Psoas muscle (tissue), 8 donors: ENCODE data around the gene TBCK. TPM values are rescaled to one million over a fixed set of nuclear protein-coding genes. Genes with fewer than 3 reads are reported as not detected.

Experiments
- ATAC-seq, 4 donors: fragments of 200-7000 bp; cut with Tn5 transposase; one replicate each; pipeline ENCODE4 v1.9.1; 2020; ENCODE audit warnings: moderate library complexity in 3 of 4, mild to moderate bottlenecking in 2 of 4
- DNase-seq, 2 donors: peaks; one replicate each; pipeline ENCODE4 v3.0.0-alpha.2; 2020
- H3K27ac ChIP-seq: fragments of 200-600 bp; one replicate; pipeline ENCODE4 v1.8.0; 2022
- H3K27me3 ChIP-seq, 3 donors: fragments of 200-600 bp in 1 of 3; one replicate each; pipeline versions ENCODE4 v1.6.1 to v1.8.0; 2013 to 2022; ENCODE audit warnings: low read length in 2 of 3, mild to moderate bottlenecking in 2 of 3, moderate library complexity in 1 of 3; ENCODE audit not compliant: insufficient read depth in 3 of 3
- H3K36me3 ChIP-seq, 2 donors: fragments of 200-600 bp in 1 of 2; one replicate each; pipeline versions ENCODE4 v1.6.1 to v1.8.0; 2013 to 2022; ENCODE audit warnings: low read depth in 1 of 2, mild to moderate bottlenecking in 1 of 2, moderate library complexity in 1 of 2; ENCODE audit not compliant: insufficient read depth in 1 of 2
- H3K4me1 ChIP-seq: fragments of 200-600 bp; one replicate; pipeline ENCODE4 v1.8.0; 2022
- H3K4me3 ChIP-seq: fragments of 200-600 bp; one replicate; pipeline ENCODE4 v1.8.0; 2022; ENCODE audit warnings: mild to moderate bottlenecking
- H3K9me3 ChIP-seq: fragments of 200-600 bp; one replicate; pipeline ENCODE4 v1.8.0; 2022
- WGBS, 3 donors: extraction: QIAGEN DNeasy Blood & Tissue Kit; methylation state at CpG; one replicate each; pipeline versions ENCODE4 v1.1.6 to v1.1.7; 2013; 5-methylcytosine and 5-hydroxymethylcytosine counted together
- intact Hi-C, 2 donors: fragments of 100-400 bp; cut with DNase I; formaldehyde crosslinking; loops; one replicate each; pipeline versions ENCODE4 v1.11.0 to v1.14.2; 2022
- polyA plus RNA-seq, 3 donors: library from polyadenylated mRNA; stranded (reverse); fragments of 200-250 nt; gene quantifications; one replicate each; pipeline ENCODE4 v1.2.3, GENCODE V29; 2013
- total RNA-seq, 4 donors: library from RNA; stranded (reverse); fragmentation: NEBNext Ultra II Directional in 2 of 4; extraction: Animal tissue kit (Norgen Biotek cat#: 25700) in 2 of 4; gene quantifications; one replicate each; pipeline versions ENCODE4 v1.2.1 to v1.2.4, GENCODE V29; 2021 to 2023
- TF ChIP-seq, protein P1 (sequence below): fragments of 200-600 bp; IDR thresholded peaks from one replicate; pipeline ENCODE4 v1.8.0; 2022; ENCODE audit warnings: antibody characterized with exemption
- donor health status: healthy with polysubstance abuse.
- donor health status: DM: no; HTN: no; CAD: no; lungs with moderate emphysema.
- donor health status: Bipolar disorder and iron deficiency.
- donor health status: healthy.
- donor health status: DM: yes; HTN: yes; CAD: no.
- donor health status: DM: no; HTN: no; CAD: no.
- donor health status: DM: no; HTN: no; CAD: no.
- donor health status: DM: yes; HTN: yes; CAD: no.

The TBCK gene
- total and polyA plus RNA-seq, 7 donors: 1.9 to 16.8 (median 9.7) TPM

DNA sequence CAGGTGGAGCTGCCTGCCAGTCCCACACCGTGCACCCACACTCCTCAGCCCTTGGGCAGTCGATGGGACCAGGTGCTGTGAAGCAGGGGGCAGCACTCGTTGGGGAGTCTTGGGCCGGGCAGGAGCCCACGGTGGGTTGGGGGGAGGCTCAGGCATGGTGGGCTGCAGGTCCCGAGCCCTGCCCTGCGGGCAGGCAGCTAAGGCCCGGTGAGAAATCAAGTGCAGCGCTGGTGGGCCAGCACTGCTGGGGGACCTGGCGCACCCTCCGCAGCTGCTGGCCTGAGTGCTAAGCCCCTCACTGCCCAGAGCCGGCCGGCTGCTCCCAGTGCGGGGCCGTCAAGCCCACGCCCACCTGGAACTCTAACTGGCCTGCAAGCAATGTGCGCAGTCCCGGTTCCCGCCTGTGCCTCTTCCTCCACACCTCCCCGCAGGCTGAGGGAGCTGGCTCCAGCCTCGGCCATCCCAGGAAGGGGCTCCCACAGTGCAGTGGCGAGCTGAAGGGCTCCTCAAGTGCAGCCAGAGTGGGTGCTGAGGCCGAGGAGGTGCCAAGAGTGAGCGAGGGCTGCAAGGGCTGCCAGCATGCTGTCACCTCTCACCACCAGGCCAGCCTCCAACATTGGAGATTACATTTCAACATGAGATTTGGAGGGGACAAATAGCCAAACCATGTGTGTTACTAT, 223.5 kb downstream of the TBCK start:
- Histone ChIP-seq H3K4me1 (no peaks in the 10 kb centered on the region), H3K27me3 (no peaks in the 10 kb centered on the region), H3K9me3 (peaks cover 8% of the 10 kb centered on the region), H3K27ac (no peak overlapping the region), H3K4me3 (no peak overlapping the region), H3K36me3 (peaks cover 4 to 38% of the 10 kb centered on the region in 2 donors)
- 94 to 96% (median 95%) methylated on average over 22 to 24 of the region's 24 CpGs for WGBS, 3 donors
- intact Hi-C loops: no loop called here
- TF ChIP-seq, protein P1, sequence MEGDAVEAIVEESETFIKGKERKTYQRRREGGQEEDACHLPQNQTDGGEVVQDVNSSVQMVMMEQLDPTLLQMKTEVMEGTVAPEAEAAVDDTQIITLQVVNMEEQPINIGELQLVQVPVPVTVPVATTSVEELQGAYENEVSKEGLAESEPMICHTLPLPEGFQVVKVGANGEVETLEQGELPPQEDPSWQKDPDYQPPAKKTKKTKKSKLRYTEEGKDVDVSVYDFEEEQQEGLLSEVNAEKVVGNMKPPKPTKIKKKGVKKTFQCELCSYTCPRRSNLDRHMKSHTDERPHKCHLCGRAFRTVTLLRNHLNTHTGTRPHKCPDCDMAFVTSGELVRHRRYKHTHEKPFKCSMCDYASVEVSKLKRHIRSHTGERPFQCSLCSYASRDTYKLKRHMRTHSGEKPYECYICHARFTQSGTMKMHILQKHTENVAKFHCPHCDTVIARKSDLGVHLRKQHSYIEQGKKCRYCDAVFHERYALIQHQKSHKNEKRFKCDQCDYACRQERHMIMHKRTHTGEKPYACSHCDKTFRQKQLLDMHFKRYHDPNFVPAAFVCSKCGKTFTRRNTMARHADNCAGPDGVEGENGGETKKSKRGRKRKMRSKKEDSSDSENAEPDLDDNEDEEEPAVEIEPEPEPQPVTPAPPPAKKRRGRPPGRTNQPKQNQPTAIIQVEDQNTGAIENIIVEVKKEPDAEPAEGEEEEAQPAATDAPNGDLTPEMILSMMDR: no peak
- DNase-seq (no peak), ATAC-seq (no peak)

DNA sequence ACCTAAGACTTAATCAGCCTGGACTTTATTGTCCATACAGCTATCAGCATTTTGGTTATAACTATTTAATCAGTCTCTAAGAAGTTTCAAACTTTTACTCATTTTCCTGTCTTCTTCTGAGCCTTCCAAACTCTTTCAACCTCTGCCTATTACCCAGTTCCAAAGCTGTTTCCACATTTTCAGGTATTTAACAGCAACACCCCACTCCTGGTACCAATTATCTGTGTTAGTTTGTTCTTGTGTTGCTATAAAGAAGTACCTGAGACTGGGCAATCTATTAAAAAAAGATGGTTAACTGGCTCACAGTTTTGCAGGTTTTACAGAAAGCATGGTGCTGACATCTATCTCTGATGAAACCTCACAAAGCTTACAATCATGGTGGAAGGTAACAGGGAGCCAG, 225.2 kb downstream of the TBCK start:
- H3K4me3 ChIP-seq: no peak overlapping the region
- no peaks in the 10 kb centered on the region for H3K4me1 ChIP-seq
- TF ChIP-seq, protein P1: no peak
- H3K27me3 ChIP-seq: no peaks in the 10 kb centered on the region
- H3K27ac ChIP-seq: no peak overlapping the region
- DNase-seq (no peak), ATAC-seq (no peak)
- intact Hi-C loops: no loop called here
- H3K9me3 ChIP-seq: peaks cover 8% of the 10 kb centered on the region
- H3K36me3 ChIP-seq: peaks cover 4 to 38% of the 10 kb centered on the region in 2 donors

DNA sequence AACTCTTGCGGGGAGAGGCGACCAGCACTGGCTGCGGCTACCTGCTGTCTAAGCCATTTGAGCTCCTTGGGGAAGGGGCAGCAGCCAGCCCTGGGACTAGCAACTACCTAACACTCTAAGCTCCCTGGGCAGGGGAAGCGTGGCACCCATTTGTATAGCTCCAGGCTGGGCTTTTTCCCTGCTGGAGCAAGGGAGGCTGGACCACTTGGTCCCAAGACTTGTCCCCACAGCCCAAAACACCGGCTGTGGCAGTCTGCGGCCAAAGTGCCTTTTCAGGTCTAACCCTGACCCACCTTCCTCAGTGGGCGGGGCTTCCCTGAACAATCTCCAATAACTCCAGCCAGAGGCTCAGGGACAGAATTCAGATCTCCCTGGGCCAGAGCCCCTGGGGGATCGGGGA, 232.9 kb downstream of the TBCK start:
- no peak overlapping the region for H3K4me3 ChIP-seq
- TF ChIP-seq, protein P1: no peak
- 95 to 100% (median 98%) methylated on average over 8 of the region's 8 CpGs for WGBS, 3 donors
- H3K27ac ChIP-seq: no peak overlapping the region
- H3K4me1 ChIP-seq: no peaks in the 10 kb centered on the region
- H3K9me3 ChIP-seq: no peaks in the 10 kb centered on the region
- ATAC-seq (no peak), DNase-seq (no peak)
- H3K27me3 ChIP-seq: no peaks in the 10 kb centered on the region
- H3K36me3 ChIP-seq: no peaks in the 10 kb centered on the region
- intact Hi-C loops: no loop called here

DNA sequence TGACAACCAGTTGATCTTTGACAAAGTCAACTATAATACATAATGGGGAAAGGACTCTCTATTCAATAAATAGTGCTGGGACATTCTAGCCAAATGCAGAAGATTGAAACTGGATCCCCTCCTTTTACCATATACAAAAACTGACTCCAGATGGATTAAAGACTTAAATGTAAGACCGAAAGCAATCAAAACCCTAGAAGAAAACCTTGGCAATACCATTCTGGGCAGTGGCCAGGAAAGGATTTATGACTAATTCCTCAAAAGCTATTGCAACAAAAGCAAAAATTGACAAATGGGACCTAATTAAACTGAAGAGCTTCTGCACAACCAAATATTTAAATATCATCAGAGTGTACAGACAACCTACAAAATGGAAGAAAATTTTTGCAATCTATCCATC, 235.6 kb downstream of the TBCK start:
- intact Hi-C loops: no loop called here
- H3K9me3 ChIP-seq: no peaks in the 10 kb centered on the region
- no peak overlapping the region for H3K4me3 ChIP-seq
- no peak overlapping the region for H3K27ac ChIP-seq
- H3K27me3 ChIP-seq: no peaks in the 10 kb centered on the region
- H3K4me1 ChIP-seq: no peaks in the 10 kb centered on the region
- no peaks in the 10 kb centered on the region for H3K36me3 ChIP-seq
- TF ChIP-seq, protein P1: no peak
- ATAC-seq (no peak), DNase-seq (no peak)
- 43 to 79% (median 47%) methylated on average over 1 of the region's 1 CpG for WGBS, 3 donors

DNA sequence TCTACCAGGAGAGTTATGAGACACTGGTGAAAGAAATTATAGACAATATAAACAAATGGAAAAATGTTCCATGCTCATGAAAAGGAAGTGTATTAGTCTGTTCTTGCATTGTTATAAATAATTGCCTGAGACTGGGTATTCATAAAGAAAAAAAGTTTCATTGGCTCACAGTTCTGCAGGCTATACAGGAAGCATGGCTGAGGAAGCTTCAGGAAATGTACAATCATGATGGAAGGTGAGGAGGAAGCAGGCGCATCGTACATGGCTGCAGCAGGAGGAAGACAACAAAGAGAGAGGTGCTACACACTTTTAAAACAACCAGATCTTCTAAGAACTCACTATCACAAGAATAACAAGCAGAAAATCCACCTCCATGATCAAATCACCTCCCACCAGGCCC, 236.4 kb downstream of the TBCK start:
- ATAC-seq (no peak), DNase-seq (no peak)
- intact Hi-C loops: no loop called here
- no peak overlapping the region for H3K27ac ChIP-seq
- no peaks in the 10 kb centered on the region for H3K9me3 ChIP-seq
- WGBS, 3 donors: 77 to 92% (median 86%) methylated on average over 2 of the region's 2 CpGs
- no peaks in the 10 kb centered on the region for H3K36me3 ChIP-seq
- TF ChIP-seq, protein P1: no peak
- no peaks in the 10 kb centered on the region for H3K4me1 ChIP-seq
- H3K27me3 ChIP-seq: no peaks in the 10 kb centered on the region
- no peak overlapping the region for H3K4me3 ChIP-seq
